HCT116 (cell line): Measurements from ENCODE around the gene BEND6. TPM values are rescaled to one million over a fixed set of nuclear protein-coding genes. Genes with fewer than 3 reads are reported as not detected.
A peak's percentile ranks its signal among the peaks of the same experiment; 100 is the strongest.

Source experiments
- ATAC-seq: fragments of 200-7000 bp; cut with Tn5 transposase; 2 replicates; pipeline ENCODE4 v1.9.1; 2020; ENCODE audit warnings: mild to moderate bottlenecking, moderate library complexity
- BruUV-seq: library from RNA; stranded (reverse); fragments of 400-500 nt; replicated peaks from 2 replicates; lab custom pipeline; 2021; lab: Mats Ljungman, UMichigan
- CTCF ChIA-PET: fragments of 300-600 bp; sonication (Branson Sonifier 250); formaldehyde crosslinking; loops from one replicate; lab custom pipeline; 2021; ENCODE audit warnings: antibody characterized with exemption; lab: Charles Lee
- POLR2A ChIA-PET: fragments of 300-600, 350-600 bp; sonication (Branson Sonifier 250); formaldehyde crosslinking; loops from one replicate; lab custom pipeline; 2021; ENCODE audit warnings: antibody characterized with exemption; lab: Charles Lee
- RAD21 ChIA-PET, 2 experiments: fragments of 300-600 bp; sonication (Branson Sonifier 250); formaldehyde crosslinking; loops; one replicate each; lab custom pipeline; 2023; ENCODE audit warnings: low total read pairs in 2 of 2; ENCODE audit not compliant: uncharacterized antibody in 2 of 2, unreplicated experiment in 2 of 2, low non-redundant PET in 1 of 2; lab: Charles Lee
- DNase-seq: peaks from one replicate; pipeline ENCODE4 v3.0.0-alpha.2; 2010; ENCODE audit warnings: low read depth, low spot score
- H2AFZ ChIP-seq: fragments of 200-600 bp; shearing (Covaris generic), sonication (generic); 2 replicates; pipeline ENCODE4 v1.6.1; 2017; ENCODE audit warnings: low read depth, mixed run types, mixed read lengths, antibody characterized with exemption, low read length; ENCODE audit not compliant: poor library complexity, severe bottlenecking
- H3K27ac ChIP-seq: 2 replicates; pipeline ENCODE4 v1.5.1; 2012; ENCODE audit warnings: low read depth, low read length
- H3K27me3 ChIP-seq: fragments of 200-600 bp; sonication (generic); 2 replicates; pipeline ENCODE4 v1.6.1; 2016; ENCODE audit warnings: mixed run types, low read length, mixed read lengths; ENCODE audit not compliant: insufficient read depth
- H3K36me3 ChIP-seq, 2 experiments: fragments of 200-500 bp in 1 of 2; fragments of 200-600 bp in 1 of 2; sonication (Bioruptor generic) in 1 of 2; sonication (generic) in 1 of 2; 2 replicates each; pipeline versions ENCODE4 v1.5.1 to v1.6.1; 2014 to 2016; ENCODE audit warnings: low read length in 2 of 2, inconsistent platforms in 1 of 2, mixed read lengths in 1 of 2, mixed run types in 1 of 2; ENCODE audit not compliant: insufficient read depth in 2 of 2, control insufficient read depth in 1 of 2
- H3K4me1 ChIP-seq, 2 experiments: fragments of 200-600 bp in 1 of 2; sonication (generic) in 1 of 2; 2 replicates each; pipeline versions ENCODE4 v1.5.1 to v1.6.1; 2012 to 2017; ENCODE audit warnings: low read length in 2 of 2, inconsistent platforms in 1 of 2, mild to moderate bottlenecking in 1 of 2, mixed read lengths in 1 of 2, mixed run types in 1 of 2, moderate library complexity in 1 of 2; ENCODE audit not compliant: insufficient read depth in 2 of 2, control insufficient read depth in 1 of 2
- H3K4me2 ChIP-seq: fragments of 200-600 bp; sonication (generic); 2 replicates; pipeline ENCODE4 v1.6.1; 2017; ENCODE audit warnings: mixed run types, low read length, mixed read lengths
- H3K4me3 ChIP-seq, 2 experiments: fragments of 200-600 bp in 1 of 2; sonication (generic) in 1 of 2; replicated peaks in 1 of 2; 2 replicates each; pipeline ENCODE4 v1.5.1; 2011 to 2016; ENCODE audit warnings: low read length in 2 of 2, control low read depth in 1 of 2, low read depth in 1 of 2, mild to moderate bottlenecking in 1 of 2, mixed read lengths in 1 of 2, mixed run types in 1 of 2
- H3K79me2 ChIP-seq: fragments of 200-600 bp; sonication (generic); 2 replicates; pipeline ENCODE4 v1.6.1; 2017; ENCODE audit warnings: mild to moderate bottlenecking, mixed run types, low read length, moderate library complexity, mixed read lengths; ENCODE audit not compliant: insufficient read depth
- H3K9ac ChIP-seq: fragments of 200-600 bp; sonication (generic); 2 replicates; pipeline ENCODE4 v1.6.1; 2016; ENCODE audit warnings: low read length, mixed read lengths
- H3K9me2 ChIP-seq: fragments of 200-600 bp; sonication (generic), shearing (Covaris generic); 2 replicates; pipeline ENCODE4 v1.6.1; 2017; ENCODE audit warnings: mixed run types, mild to moderate bottlenecking, moderate library complexity; ENCODE audit not compliant: insufficient read depth
- H3K9me3 ChIP-seq, 2 experiments: fragments of 200-500 bp in 1 of 2; fragments of 200-600 bp in 1 of 2; sonication (Bioruptor generic) in 1 of 2; sonication (generic) in 1 of 2; 2 replicates each; pipeline ENCODE4 v1.6.1; 2014 to 2017; ENCODE audit warnings: low read length in 2 of 2, mixed read lengths in 2 of 2, inconsistent platforms in 1 of 2, low read depth in 1 of 2, mild to moderate bottlenecking in 1 of 2, mixed run types in 1 of 2, moderate library complexity in 1 of 2; ENCODE audit not compliant: control insufficient read depth in 1 of 2, insufficient read depth in 1 of 2
- H4K20me1 ChIP-seq: fragments of 200-600 bp; sonication (generic), shearing (Covaris generic); 2 replicates; pipeline ENCODE4 v1.6.1; 2017; ENCODE audit warnings: mixed run types, mild to moderate bottlenecking, moderate library complexity; ENCODE audit not compliant: insufficient read depth
- ATF3 ChIP-seq: IDR thresholded peaks from 2 replicates; pipeline ENCODE4 v1.6.1; 2012
- CTCF ChIP-seq, 3 experiments: fragments of 200-600 bp in 1 of 3; sonication (generic) in 1 of 3; IDR thresholded peaks in 2 of 3; conservative IDR thresholded peaks in 1 of 3; 2 replicates each; pipeline ENCODE4 v1.5.1; 2012 to 2017; ENCODE audit warnings: low read depth in 2 of 3, low read length in 2 of 3, antibody characterized with exemption in 1 of 3, borderline replicate concordance in 1 of 3, control low read depth in 1 of 3, mild to moderate bottlenecking in 1 of 3, mixed read lengths in 1 of 3, mixed run types in 1 of 3, moderate library complexity in 1 of 3; ENCODE audit not compliant: insufficient read depth in 1 of 3
- EGR1 ChIP-seq: IDR thresholded peaks from 2 replicates; pipeline ENCODE4 v1.6.1; 2012; ENCODE audit warnings: low read depth
- ELF1 ChIP-seq: IDR thresholded peaks from 2 replicates; pipeline ENCODE4 v1.6.1; 2012; ENCODE audit warnings: low read depth, borderline replicate concordance
- EZH2phosphoT487 ChIP-seq: fragments of 200-600 bp; IDR thresholded peaks from 2 replicates; pipeline ENCODE4 v1.6.1; 2018; ENCODE audit warnings: antibody characterized with exemption, borderline replicate concordance
- POLR2A ChIP-seq: IDR thresholded peaks from 2 replicates; pipeline ENCODE4 v1.7.0; 2011; ENCODE audit warnings: borderline replicate concordance; ENCODE audit not compliant: insufficient read depth, insufficient read length; ENCODE audit errors: extremely low read depth
- POLR2AphosphoS5 ChIP-seq: IDR thresholded peaks from 2 replicates; pipeline ENCODE4 v1.6.1; 2011; ENCODE audit warnings: mild to moderate bottlenecking, low read depth, low read length, moderate library complexity
- RAD21 ChIP-seq: IDR thresholded peaks from 2 replicates; pipeline ENCODE4 v1.6.1; 2012; ENCODE audit warnings: low read depth, mild to moderate bottlenecking
- REST ChIP-seq: IDR thresholded peaks from 2 replicates; pipeline ENCODE4 v1.6.1; 2012; ENCODE audit warnings: low read depth
- SP1 ChIP-seq: IDR thresholded peaks from 2 replicates; pipeline ENCODE4 v1.6.1; 2012; ENCODE audit warnings: low read depth
- SRF ChIP-seq: IDR thresholded peaks from 2 replicates; pipeline ENCODE4 v1.6.1; 2012; ENCODE audit warnings: low read depth
- ZBTB33 ChIP-seq: IDR thresholded peaks from 2 replicates; pipeline ENCODE4 v1.6.1; 2011; ENCODE audit warnings: mild to moderate bottlenecking, low read length, moderate library complexity; ENCODE audit not compliant: insufficient replicate concordance; ENCODE audit errors: extremely low read depth
- intact Hi-C: fragments of 100-400 bp; cut with micrococcal nuclease; formaldehyde crosslinking; loops from 2 replicates; pipeline ENCODE4 v1.10.0; 2022
- total RNA-seq: library from RNA; stranded (reverse); gene quantifications from one replicate; pipeline ENCODE4 v1.2.1, GENCODE V29; 2021; ENCODE audit not compliant: unreplicated experiment

The BEND6 gene
- total RNA-seq, 1 experiment from 2014 or later, result 4.0 TPM

- no TSS peak for BruUV-seq
- ATAC-seq (no peak), DNase-seq (no peak)
- POLR2A ChIA-PET, result no interaction called here
- H2AFZ ChIP-seq, result peak overlapping the region; percentile 46
- CTCF ChIA-PET, result interaction anchor here (1.7 kb wide), 1 partner anchor 113 kb away, joined by 8 read pairs; no protein-coding TSS in a partner anchor
- H3K4me2 ChIP-seq, result no peak overlapping the region
- no peak overlapping the region for H3K9ac ChIP-seq
- no peaks in the 10 kb centered on the region for H3K79me2 ChIP-seq
- H3K27ac ChIP-seq, result no peak overlapping the region
- H3K9me3 ChIP-seq, result no peaks in the 10 kb centered on the region
- H3K9me2 ChIP-seq, result no peaks in the 10 kb centered on the region
- H4K20me1 ChIP-seq, result no peaks in the 10 kb centered on the region
- H3K36me3 ChIP-seq, result no peaks in the 10 kb centered on the region
- RAD21 ChIA-PET, result no interaction called here
- no peak for TF ChIP-seq EGR1
- H3K27me3 ChIP-seq, result no peaks in the 10 kb centered on the region
- intact Hi-C loops, result loop anchor here (5.0 kb wide), 1 partner anchor 60 kb away; the partner anchor contains the start of gene BEND6
- H3K4me1 ChIP-seq, result peaks cover 0 to 4% of the 10 kb centered on the region in 2 experiments; a peak in 1 of 4 replicates
- no peak overlapping the region for H3K4me3 ChIP-seq
Observed at GRCh38 chr6:57017069-57017468, 62.2 kb downstream of the BEND6 start.

GRCh38 chr6:57017841-57018240 is 62.9 kb downstream of the BEND6 start:
- no TSS peak for BruUV-seq
- ChIA-PET POLR2A (no interaction called here), RAD21 (no interaction called here), CTCF (interaction anchor here (1.7 kb wide), 1 partner anchor 113 kb away, joined by 8 read pairs; no protein-coding TSS in a partner anchor)
- Histone ChIP-seq H4K20me1 (no peaks in the 10 kb centered on the region), H3K36me3 (no peaks in the 10 kb centered on the region), H3K4me3 (no peak overlapping the region), H3K27ac (no peak overlapping the region), H2AFZ (no peak overlapping the region), H3K9ac (no peak overlapping the region), H3K27me3 (no peaks in the 10 kb centered on the region), H3K79me2 (no peaks in the 10 kb centered on the region), H3K4me2 (no peak overlapping the region), H3K9me3 (no peaks in the 10 kb centered on the region), H3K9me2 (no peaks in the 10 kb centered on the region), H3K4me1 (peaks cover 0 to 4% of the 10 kb centered on the region in 2 experiments; a peak in 1 of 4 replicates)
- ATAC-seq (no peak), DNase-seq (no peak)
- intact Hi-C loops, result loop anchor here (5.0 kb wide), 1 partner anchor 61 kb away; the partner anchor contains the start of gene BEND6
- TF ChIP-seq CTCF (IDR thresholded peaks at IDR 0.05 in 2 of 3, conservative IDR thresholded peaks at IDR 0.05 in 1 of 3; ENCODE audit: borderline replicate concordance in 1 of 3, insufficient read depth in 1 of 3, low read depth in 2 of 3, low read length in 2 of 3), result no peak
- no peak for TF ChIP-seq EZH2phosphoT487
- no peak for TF ChIP-seq POLR2AphosphoS5
- no peak for TF ChIP-seq ZBTB33
- TF ChIP-seq ATF3, result no peak
- no peak for TF ChIP-seq SRF
- no peak for TF ChIP-seq REST
- no peak for TF ChIP-seq POLR2A
- TF ChIP-seq EGR1, result no peak
- no peak for TF ChIP-seq ELF1
- no peak for TF ChIP-seq SP1
- no peak for TF ChIP-seq RAD21
